Activated T-cell treated with anti-CD3 and anti-CD28 coated beads, Interleukin-2, amount 50 U/mL, for 72 hours (primary cell): Measurements from ENCODE around the gene GNL3L. TPM values are rescaled to one million over a fixed set of nuclear protein-coding genes. Genes with fewer than 3 reads are reported as not detected.
"Not testable (repeated sequence)": the region's sequence is repeated elsewhere in the genome, so short reads cannot be mapped to it uniquely, and the experiment has no call there.

Experiments used
- ATAC-seq, 2 donors: fragments of 150-1000 bp; cut with Tn5 transposase; replicated peaks in 1 of 2; 2 replicates each; pipeline ENCODE4 v1.10.0; 2021; ENCODE audit warnings: moderate library complexity in 2 of 2, mild to moderate bottlenecking in 1 of 2
- DNase-seq, 2 donors: peaks; one replicate each; pipeline ENCODE4 v3.0.0; 2021 to 2022; ENCODE audit warnings: mixed read lengths in 1 of 2
- H3K27ac Mint-ChIP-seq: one replicate; pipeline ENCODE4 v1.8.0; 2022; ENCODE audit warnings: mild to moderate bottlenecking, moderate library complexity, mixed read lengths
- H3K27me3 Mint-ChIP-seq: one replicate; pipeline ENCODE4 v1.8.0; 2022; ENCODE audit warnings: low read depth, mixed read lengths
- H3K36me3 Mint-ChIP-seq, 2 donors: one replicate each; pipeline ENCODE4 v1.8.0; 2022; ENCODE audit warnings: mixed read lengths in 2 of 2, mild to moderate bottlenecking in 1 of 2; ENCODE audit not compliant: insufficient read depth in 2 of 2
- H3K4me1 Mint-ChIP-seq: one replicate; pipeline ENCODE4 v1.8.0; 2022; ENCODE audit warnings: low read depth, mixed read lengths
- H3K4me3 Mint-ChIP-seq, 2 donors: one replicate each; pipeline ENCODE4 v1.8.0; 2022; ENCODE audit warnings: mild to moderate bottlenecking in 2 of 2, mixed read lengths in 2 of 2, moderate library complexity in 2 of 2
- H3K9me3 Mint-ChIP-seq, 2 donors: one replicate each; pipeline ENCODE4 v1.8.0; 2022; ENCODE audit warnings: mixed read lengths in 2 of 2
- total RNA-seq, 2 donors: library from RNA; stranded (reverse); gene quantifications; one replicate each; pipeline ENCODE4 v1.2.3, GENCODE V29; 2022

The GNL3L gene, protein sequence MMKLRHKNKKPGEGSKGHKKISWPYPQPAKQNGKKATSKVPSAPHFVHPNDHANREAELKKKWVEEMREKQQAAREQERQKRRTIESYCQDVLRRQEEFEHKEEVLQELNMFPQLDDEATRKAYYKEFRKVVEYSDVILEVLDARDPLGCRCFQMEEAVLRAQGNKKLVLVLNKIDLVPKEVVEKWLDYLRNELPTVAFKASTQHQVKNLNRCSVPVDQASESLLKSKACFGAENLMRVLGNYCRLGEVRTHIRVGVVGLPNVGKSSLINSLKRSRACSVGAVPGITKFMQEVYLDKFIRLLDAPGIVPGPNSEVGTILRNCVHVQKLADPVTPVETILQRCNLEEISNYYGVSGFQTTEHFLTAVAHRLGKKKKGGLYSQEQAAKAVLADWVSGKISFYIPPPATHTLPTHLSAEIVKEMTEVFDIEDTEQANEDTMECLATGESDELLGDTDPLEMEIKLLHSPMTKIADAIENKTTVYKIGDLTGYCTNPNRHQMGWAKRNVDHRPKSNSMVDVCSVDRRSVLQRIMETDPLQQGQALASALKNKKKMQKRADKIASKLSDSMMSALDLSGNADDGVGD
- total RNA-seq, result 10 to 100 TPM; 49.4 to 55.7 TPM

DNA sequence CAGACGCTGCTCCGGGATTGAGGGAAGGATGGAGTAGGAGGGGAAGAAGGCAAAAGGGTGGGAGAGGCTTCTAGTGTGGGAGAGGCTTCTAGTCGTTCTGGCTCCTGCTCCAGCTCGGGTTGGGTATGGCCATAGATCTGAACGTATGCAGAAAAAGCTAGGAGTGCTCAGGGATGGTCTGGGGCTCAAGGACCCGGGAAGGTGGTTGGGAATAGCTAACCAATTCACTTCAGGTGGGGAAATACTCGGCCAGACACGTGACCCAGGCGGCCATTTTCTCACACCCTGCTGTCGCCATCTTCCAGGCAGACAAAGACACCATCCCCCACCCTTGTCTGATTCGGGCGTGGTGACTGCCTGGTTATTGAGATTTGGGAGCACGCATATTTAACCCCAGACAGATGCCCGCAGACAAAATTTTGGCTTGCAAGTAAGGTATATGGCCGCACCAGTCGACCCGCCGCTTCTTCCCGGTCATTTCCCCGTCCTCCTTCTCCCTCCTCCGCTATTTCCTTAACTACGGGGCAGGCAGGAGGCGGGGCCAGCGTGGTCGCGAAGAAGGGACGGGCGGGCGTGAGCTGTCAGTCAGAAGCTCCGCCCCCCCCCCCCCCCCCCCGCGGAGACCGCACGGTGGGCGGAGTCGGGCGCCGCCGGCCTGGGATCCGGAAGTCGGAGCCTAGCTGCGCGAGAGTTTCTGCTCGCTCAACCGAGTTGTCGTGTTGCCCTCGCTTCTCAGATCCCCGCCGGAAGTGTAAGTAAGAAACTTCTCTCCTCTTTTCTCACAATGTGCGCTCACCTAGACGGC, at the start of gene GNL3L:
GNL3L (plus strand) TSS at position 668 of the 805 bp plus-strand sequence. CDS start 2,348 bp downstream, outside the sequence.
- peak within 1 kb of the TSS; percentile 88 to 97 for H3K4me3 Mint-ChIP-seq
- peaks cover 34% of the 10 kb centered on the region for H3K4me1 Mint-ChIP-seq
- peaks cover 14 to 15% of the 10 kb centered on the region in 2 donors for H3K36me3 Mint-ChIP-seq
- H3K9me3 Mint-ChIP-seq, result peaks cover 2 to 7% of the 10 kb centered on the region in 2 donors
- H3K27ac Mint-ChIP-seq, result peak within 1 kb of the TSS; percentile 96
- peaks cover 9% of the 10 kb centered on the region for H3K27me3 Mint-ChIP-seq
- DNase-seq, result peak; percentile 81 to 85
- peak; percentile 90 for ATAC-seq

DNA sequence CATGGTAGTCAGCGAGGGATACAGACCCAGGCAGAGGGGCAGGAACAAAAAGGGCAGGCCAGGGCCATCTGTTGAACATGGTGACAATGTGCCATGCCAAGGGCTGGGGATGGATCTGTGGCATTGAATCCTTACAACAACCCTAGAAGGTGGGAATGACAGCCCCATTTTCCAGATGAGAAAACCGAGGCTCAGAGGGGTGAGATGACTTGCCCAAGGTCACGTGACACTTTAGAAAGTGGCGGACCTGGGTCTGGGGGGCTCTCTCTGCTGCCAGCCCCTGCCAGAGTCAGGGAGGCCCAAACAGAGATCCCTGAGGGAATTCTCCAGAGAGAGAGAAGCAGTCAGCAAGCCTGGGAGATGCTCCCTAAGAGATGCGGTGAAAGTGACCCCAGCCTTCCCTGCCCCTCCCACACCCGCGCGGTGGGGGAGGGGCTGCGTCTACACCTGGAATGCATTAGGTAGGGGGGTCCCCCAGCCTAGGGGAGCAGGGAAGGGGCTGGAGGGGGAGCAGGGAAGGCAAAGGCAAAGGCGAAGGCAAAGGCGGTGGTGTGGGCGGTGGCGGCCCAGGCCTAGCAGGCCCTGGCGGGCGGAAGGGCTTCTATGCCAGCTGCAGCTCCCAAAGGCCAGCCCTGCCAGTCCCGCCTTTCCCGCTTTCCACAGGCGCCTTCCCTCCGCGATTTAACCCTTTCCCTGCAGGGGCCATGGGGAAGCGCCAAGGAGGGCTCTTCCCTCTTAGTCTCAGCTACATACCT, 47.0 kb upstream of the GNL3L start:
- Mint-ChIP-seq H3K4me3 (no peak overlapping the region), H3K27me3 (peaks cover 29% of the 10 kb centered on the region), H3K36me3 (no peaks in the 10 kb centered on the region), H3K27ac (no peak overlapping the region), H3K4me1 (no peaks in the 10 kb centered on the region), H3K9me3 (no peaks in the 10 kb centered on the region)
- ATAC-seq (no peak), DNase-seq (no peak)

DNA sequence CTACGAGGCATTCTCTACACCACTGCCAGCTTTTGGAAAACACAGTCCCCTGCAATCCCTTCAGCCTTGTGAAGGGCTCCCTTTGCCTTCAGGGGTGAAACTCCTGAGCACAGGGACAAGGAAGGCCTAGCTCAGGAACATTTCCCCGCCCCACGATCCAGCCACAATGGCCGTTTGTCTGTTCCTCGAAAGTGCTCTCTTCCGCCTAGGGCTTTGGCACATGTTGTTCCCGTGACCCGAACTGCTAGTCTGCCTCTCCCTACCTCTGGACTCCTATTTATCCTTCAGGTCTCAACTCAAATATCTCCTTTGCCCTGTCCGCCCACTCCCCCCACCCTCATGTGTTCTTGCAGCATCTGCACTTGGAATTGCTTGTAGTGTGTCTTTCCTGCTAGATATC, 46.1 kb upstream of the GNL3L start:
- H3K27me3 Mint-ChIP-seq, result peaks cover 29% of the 10 kb centered on the region
- H3K4me1 Mint-ChIP-seq, result no peaks in the 10 kb centered on the region
- H3K36me3 Mint-ChIP-seq, result no peaks in the 10 kb centered on the region

DNA sequence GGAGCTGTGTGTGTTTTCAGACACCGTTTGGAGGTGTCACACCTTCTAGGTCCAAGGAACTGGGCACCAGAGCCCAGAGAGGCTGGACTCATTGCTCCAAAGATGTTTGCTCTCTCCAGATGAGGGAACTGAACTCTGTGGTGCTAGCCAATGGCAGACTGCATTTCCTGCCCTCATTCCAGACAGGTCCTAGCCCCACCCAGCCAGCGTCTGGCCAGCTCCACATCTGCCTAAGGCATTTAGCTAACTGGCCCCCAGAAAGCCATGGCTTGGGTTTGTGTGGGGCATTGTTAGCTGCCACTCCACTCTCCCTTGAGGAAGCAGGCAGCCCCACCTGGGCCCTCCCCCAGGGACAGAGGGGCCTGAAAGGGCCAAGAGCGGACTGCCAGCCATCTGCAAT, 45.4 kb upstream of the GNL3L start:
- peaks cover 0 to under 1% of the 10 kb centered on the region in 2 donors for H3K9me3 Mint-ChIP-seq
- peaks cover 0 to under 1% of the 10 kb centered on the region in 2 donors for H3K36me3 Mint-ChIP-seq
- no peak overlapping the region for H3K4me3 Mint-ChIP-seq
- DNase-seq (no peak), ATAC-seq (no peak)
- no peak overlapping the region for H3K27ac Mint-ChIP-seq
- H3K27me3 Mint-ChIP-seq, result peaks cover 29% of the 10 kb centered on the region
- no peaks in the 10 kb centered on the region for H3K4me1 Mint-ChIP-seq

More for the DNA sequence above, 46.1 kb upstream of the GNL3L start:
- Mint-ChIP-seq H3K9me3 (no peaks in the 10 kb centered on the region), H3K27ac (no peak overlapping the region), H3K4me3 (no peak overlapping the region)
- ATAC-seq, result no peak
- DNase-seq, result no peak

GRCh38 chrX:54489819-54490218, 40.2 kb upstream of the GNL3L start:
- not testable (repeated sequence) for H3K36me3 Mint-ChIP-seq, H3K4me3 Mint-ChIP-seq, H3K9me3 Mint-ChIP-seq, ATAC-seq, H3K27ac Mint-ChIP-seq, DNase-seq, H3K4me1 Mint-ChIP-seq
- H3K27me3 Mint-ChIP-seq, result peaks cover 15% of the 10 kb centered on the region

DNA sequence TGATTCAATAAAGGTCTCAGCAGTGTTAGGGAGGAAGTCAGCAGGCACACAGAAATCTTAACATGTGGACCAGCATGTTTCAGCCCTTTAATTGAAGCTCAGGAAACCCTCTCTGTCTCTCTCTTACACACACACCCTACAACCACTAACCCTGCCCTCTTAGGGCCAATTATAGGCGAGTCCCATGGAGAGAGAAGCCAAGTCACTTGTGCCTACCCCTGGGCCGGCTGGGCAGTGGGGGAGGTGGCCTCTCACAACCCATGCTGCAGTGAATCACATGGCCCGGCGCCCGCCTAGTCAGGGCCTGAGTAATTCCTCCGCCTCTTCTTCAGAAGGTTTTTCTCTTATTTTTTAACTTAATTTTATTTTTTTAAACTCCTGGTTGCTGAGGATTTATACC, 37.7 kb upstream of the GNL3L start:
- no peak for ATAC-seq
- no peak for DNase-seq
- Mint-ChIP-seq H3K27ac (no peak overlapping the region), H3K27me3 (peaks cover 27% of the 10 kb centered on the region), H3K4me1 (peaks cover 8% of the 10 kb centered on the region), H3K36me3 (peaks cover 0 to 5% of the 10 kb centered on the region in 2 donors), H3K9me3 (peaks cover 0 to 3% of the 10 kb centered on the region in 2 donors), H3K4me3 (no peak overlapping the region)

- ATAC-seq, result no peak
- Mint-ChIP-seq H3K4me1 (peaks cover 8% of the 10 kb centered on the region), H3K9me3 (peaks cover 0 to 3% of the 10 kb centered on the region in 2 donors), H3K27me3 (peaks cover 44% of the 10 kb centered on the region), H3K36me3 (peaks cover 0 to 5% of the 10 kb centered on the region in 2 donors), H3K27ac (no peak overlapping the region), H3K4me3 (peak overlapping the region; percentile 45 to 59)
- no peak for DNase-seq
These were observed 35.6 kb upstream of the GNL3L start for GRCh38 chrX:54494166-54494988.

GRCh38 chrX:54494989-54495813, 34.8 kb upstream of the GNL3L start:
- Mint-ChIP-seq H3K9me3 (no peaks in the 10 kb centered on the region), H3K36me3 (peaks cover 0 to 3% of the 10 kb centered on the region in 2 donors), H3K4me1 (peaks cover 8% of the 10 kb centered on the region), H3K4me3 (peak overlapping the region; percentile 45 to 68), H3K27me3 (peaks cover 46% of the 10 kb centered on the region), H3K27ac (no peak overlapping the region)
- no peak for DNase-seq
- ATAC-seq, result peak; percentile 50 to 59

- no peaks in the 10 kb centered on the region for H3K9me3 Mint-ChIP-seq
- H3K4me3 Mint-ChIP-seq, result peak within 1 kb of the TSS; percentile 68 to 73
- ATAC-seq, result peak; percentile 71 to 75
- DNase-seq, result peak; percentile 43 to 47
- H3K27me3 Mint-ChIP-seq, result peaks cover 52% of the 10 kb centered on the region
- H3K36me3 Mint-ChIP-seq, result peaks cover 0 to 3% of the 10 kb centered on the region in 2 donors
- peaks cover 8% of the 10 kb centered on the region for H3K4me1 Mint-ChIP-seq
- no peak within 1 kb of the TSS for H3K27ac Mint-ChIP-seq
These were observed 34.1 kb upstream of the GNL3L start, which contains the start of gene FGD1 for GRCh38 chrX:54495814-54496516. Gene FGD1 (minus strand): TSS chrX:54496234. CDS start chrX:54495432, 802 bp downstream.

GRCh38 chrX:54496517-54496852, 33.5 kb upstream of the GNL3L start:
- peaks cover 8% of the 10 kb centered on the region for H3K4me1 Mint-ChIP-seq
- no peaks in the 10 kb centered on the region for H3K9me3 Mint-ChIP-seq

GRCh38 chrX:54496936-54497335, 33.1 kb upstream of the GNL3L start:
- no peaks in the 10 kb centered on the region for H3K9me3 Mint-ChIP-seq
- peaks cover 8% of the 10 kb centered on the region for H3K4me1 Mint-ChIP-seq
- DNase-seq (no peak), ATAC-seq (no peak)
- peak overlapping the region; percentile 68 to 73 for H3K4me3 Mint-ChIP-seq
- H3K27ac Mint-ChIP-seq, result no peak overlapping the region
- H3K27me3 Mint-ChIP-seq, result peaks cover 52% of the 10 kb centered on the region
- H3K36me3 Mint-ChIP-seq, result peaks cover 0 to 3% of the 10 kb centered on the region in 2 donors

More at GRCh38 chrX:54496517-54496852, 33.5 kb upstream of the GNL3L start:
- Mint-ChIP-seq H3K27me3 (peaks cover 52% of the 10 kb centered on the region), H3K27ac (no peak overlapping the region), H3K4me3 (peak overlapping the region; percentile 68 to 73), H3K36me3 (peaks cover 0 to 3% of the 10 kb centered on the region in 2 donors)
- DNase-seq (no peak), ATAC-seq (no peak)
